ENCODE data around the gene GLRA2.
"Not testable (repeated sequence)": the region's sequence is repeated elsewhere in the genome, so short reads cannot be mapped to it uniquely, and the experiment has no call there.

Gene GLRA2

GRCh38 chrX:14594521-14594920, 65.2 kb downstream of the GLRA2 start:
- DNase-seq = no peak

GRCh38 chrX:14598330-14598729, 69.0 kb downstream of the GLRA2 start:
- no peak for DNase-seq

GRCh38 chrX:14607446-14607985, 78.2 kb downstream of the GLRA2 start:
- no peak for DNase-seq

GRCh38 chrX:14612450-14612849, 83.1 kb downstream of the GLRA2 start:
- DNase-seq = not testable (repeated sequence)

- no peak for DNase-seq
These were observed 87.0 kb downstream of the GLRA2 start for GRCh38 chrX:14616301-14616700.

GRCh38 chrX:14616836-14617235, 87.5 kb downstream of the GLRA2 start:
- DNase-seq = peak; percentile 49

GRCh38 chrX:14618177-14618965, 89.0 kb downstream of the GLRA2 start:
- peak; percentile 43 for DNase-seq

GRCh38 chrX:14630733-14631132, 101.4 kb downstream of the GLRA2 start:
- no peak for DNase-seq

- DNase-seq = no peak
These were observed 112.6 kb downstream of the GLRA2 start for GRCh38 chrX:14641681-14642655.

- no peak for DNase-seq
These were observed 131.6 kb downstream of the GLRA2 start for GRCh38 chrX:14660970-14661369.

- no peak for DNase-seq
These were observed 141.5 kb downstream of the GLRA2 start for GRCh38 chrX:14670819-14671218.

- DNase-seq = no peak
These were observed 143.4 kb downstream of the GLRA2 start for GRCh38 chrX:14672611-14673172.

GRCh38 chrX:14673236-14673635, 143.9 kb downstream of the GLRA2 start:
- no peak for DNase-seq

GRCh38 chrX:14673764-14674163, 144.4 kb downstream of the GLRA2 start:
- DNase-seq = peak; percentile 37

- DNase-seq = no peak
These were observed 146.2 kb downstream of the GLRA2 start for GRCh38 chrX:14675500-14675899.

GRCh38 chrX:14676431-14676830, 147.1 kb downstream of the GLRA2 start:
- no peak for DNase-seq

GRCh38 chrX:14688331-14688730, 159.0 kb downstream of the GLRA2 start:
- DNase-seq = not testable (repeated sequence)

GRCh38 chrX:14690553-14690952, 161.2 kb downstream of the GLRA2 start:
- DNase-seq = no peak

GRCh38 chrX:14694611-14695010, 165.3 kb downstream of the GLRA2 start:
- DNase-seq = no peak

GRCh38 chrX:14697451-14697850, 168.1 kb downstream of the GLRA2 start:
- no peak for DNase-seq

GRCh38 chrX:14698790-14699189, 169.5 kb downstream of the GLRA2 start:
- DNase-seq = no peak

GRCh38 chrX:14700982-14701381, 171.6 kb downstream of the GLRA2 start:
- DNase-seq = no peak

- no peak for DNase-seq
These were observed 172.8 kb downstream of the GLRA2 start for GRCh38 chrX:14702145-14702544.

Data from femur (tissue), 1 donor.